Effector memory CD4-positive, alpha-beta T cell (primary cell): ENCODE measurements around the gene MICAL3.
"Not testable (repeated sequence)": the region's sequence is repeated elsewhere in the genome, so short reads cannot be mapped to it uniquely, and the experiment has no call there.

Experiments used
- DNase-seq, 3 donors: peaks; one replicate each; pipeline ENCODE4 v3.0.0-alpha.2; 2020
- H3K27ac ChIP-seq: 2 replicates; pipeline ENCODE4 v1.7.0; 2013; ENCODE audit warnings: mild to moderate bottlenecking, low read length, moderate library complexity; ENCODE audit not compliant: insufficient read depth, poor library complexity, severe bottlenecking
- H3K27me3 ChIP-seq: replicated peaks from 2 replicates; pipeline ENCODE4 v1.7.0; 2013; ENCODE audit warnings: mild to moderate bottlenecking, low read length; ENCODE audit not compliant: insufficient read depth, control insufficient read depth, poor library complexity, severe bottlenecking
- H3K36me3 ChIP-seq: 2 replicates; pipeline ENCODE4 v1.7.0; 2013; ENCODE audit warnings: mild to moderate bottlenecking, low read length, moderate library complexity; ENCODE audit not compliant: control insufficient read depth, insufficient read depth
- H3K4me1 ChIP-seq: 2 replicates; pipeline ENCODE4 v1.7.0; 2013; ENCODE audit warnings: low read length, mild to moderate bottlenecking; ENCODE audit not compliant: control insufficient read depth, insufficient read depth, poor library complexity, severe bottlenecking
- H3K4me3 ChIP-seq: 2 replicates; pipeline ENCODE4 v1.7.0; 2013; ENCODE audit warnings: low read length, low read depth, mild to moderate bottlenecking; ENCODE audit not compliant: insufficient read depth, poor library complexity, severe bottlenecking
- H3K9me3 ChIP-seq: 2 replicates; pipeline ENCODE4 v1.7.0; 2013; ENCODE audit warnings: mild to moderate bottlenecking, low read length, moderate library complexity; ENCODE audit not compliant: control insufficient read depth

MICAL3 gene

GRCh38 chr22:17990942-17991341 lies 33.4 kb downstream of the MICAL3 start:
- Histone ChIP-seq H3K27me3 (no peaks in the 10 kb centered on the region), H3K9me3 (no peaks in the 10 kb centered on the region), H3K4me3 (no peak overlapping the region), H3K4me1 (no peaks in the 10 kb centered on the region), H3K27ac (no peak overlapping the region), H3K36me3 (no peaks in the 10 kb centered on the region)
- DNase-seq, result no peak

GRCh38 chr22:17990147-17990546 lies 34.2 kb downstream of the MICAL3 start:
- H3K27ac ChIP-seq, result no peak overlapping the region
- no peaks in the 10 kb centered on the region for H3K9me3 ChIP-seq
- H3K4me3 ChIP-seq, result no peak overlapping the region
- peaks cover 2% of the 10 kb centered on the region for H3K4me1 ChIP-seq
- H3K27me3 ChIP-seq, result no peaks in the 10 kb centered on the region
- no peaks in the 10 kb centered on the region for H3K36me3 ChIP-seq
- DNase-seq, result no peak

GRCh38 chr22:17988800-17989513 lies 35.4 kb downstream of the MICAL3 start:
- no peak for DNase-seq
- no peak overlapping the region for H3K27ac ChIP-seq
- H3K36me3 ChIP-seq, result no peaks in the 10 kb centered on the region
- H3K4me1 ChIP-seq, result peaks cover 2% of the 10 kb centered on the region
- H3K9me3 ChIP-seq, result no peaks in the 10 kb centered on the region
- no peak overlapping the region for H3K4me3 ChIP-seq
- no peaks in the 10 kb centered on the region for H3K27me3 ChIP-seq

- Histone ChIP-seq H3K27ac (no peak overlapping the region), H3K4me1 (peaks cover 5% of the 10 kb centered on the region)
- no peak for DNase-seq
These were observed 38.8 kb downstream of the MICAL3 start for GRCh38 chr22:17985606-17986005.

GRCh38 chr22:17985071-17985470 lies 39.3 kb downstream of the MICAL3 start:
- H3K4me3 ChIP-seq, H3K27ac ChIP-seq, DNase-seq, H3K27me3 ChIP-seq, H3K9me3 ChIP-seq, H3K36me3 ChIP-seq: not testable (repeated sequence)
- peaks cover 11% of the 10 kb centered on the region for H3K4me1 ChIP-seq

More at GRCh38 chr22:17985606-17986005, 38.8 kb downstream of the MICAL3 start:
- Histone ChIP-seq H3K9me3 (no peaks in the 10 kb centered on the region), H3K4me3 (no peak overlapping the region), H3K36me3 (no peaks in the 10 kb centered on the region), H3K27me3 (no peaks in the 10 kb centered on the region)

- H3K27me3 ChIP-seq, result no peaks in the 10 kb centered on the region
- H3K9me3 ChIP-seq, result no peaks in the 10 kb centered on the region
- H3K27ac ChIP-seq, result no peak overlapping the region
- H3K4me3 ChIP-seq, result no peak overlapping the region
- no peak for DNase-seq
- no peaks in the 10 kb centered on the region for H3K36me3 ChIP-seq
- peaks cover 16% of the 10 kb centered on the region for H3K4me1 ChIP-seq
These were observed 40.2 kb downstream of the MICAL3 start for GRCh38 chr22:17984114-17984513.

- H3K36me3 ChIP-seq, result no peaks in the 10 kb centered on the region
- no peak overlapping the region for H3K27ac ChIP-seq
- no peak overlapping the region for H3K4me3 ChIP-seq
- no peaks in the 10 kb centered on the region for H3K27me3 ChIP-seq
- peaks cover 16% of the 10 kb centered on the region for H3K4me1 ChIP-seq
- DNase-seq, result no peak
- no peaks in the 10 kb centered on the region for H3K9me3 ChIP-seq
These were observed 41.7 kb downstream of the MICAL3 start for GRCh38 chr22:17982572-17983141.

GRCh38 chr22:17981497-17981896 lies 42.9 kb downstream of the MICAL3 start:
- no peaks in the 10 kb centered on the region for H3K36me3 ChIP-seq
- H3K4me3 ChIP-seq, result no peak overlapping the region
- H3K27me3 ChIP-seq, result no peaks in the 10 kb centered on the region
- no peak overlapping the region for H3K27ac ChIP-seq
- no peak for DNase-seq
- H3K9me3 ChIP-seq, result no peaks in the 10 kb centered on the region
- peaks cover 16% of the 10 kb centered on the region for H3K4me1 ChIP-seq

- no peaks in the 10 kb centered on the region for H3K36me3 ChIP-seq
- H3K27ac ChIP-seq, result peak overlapping the region; percentile 41
- peaks cover 16% of the 10 kb centered on the region for H3K4me1 ChIP-seq
- DNase-seq, result peak in 2 of 3 donors; percentile 11 to 15
- H3K27me3 ChIP-seq, result no peaks in the 10 kb centered on the region
- peak overlapping the region; percentile 34 for H3K4me3 ChIP-seq
- no peaks in the 10 kb centered on the region for H3K9me3 ChIP-seq
These were observed 43.7 kb downstream of the MICAL3 start for GRCh38 chr22:17980638-17981051.

- no peaks in the 10 kb centered on the region for H3K36me3 ChIP-seq
- no peak for DNase-seq
- peak overlapping the region; percentile 41 for H3K27ac ChIP-seq
- no peaks in the 10 kb centered on the region for H3K27me3 ChIP-seq
- peaks cover 14% of the 10 kb centered on the region for H3K4me1 ChIP-seq
- H3K4me3 ChIP-seq, result peak overlapping the region; percentile 34
- no peaks in the 10 kb centered on the region for H3K9me3 ChIP-seq
These were observed 44.3 kb downstream of the MICAL3 start for GRCh38 chr22:17980015-17980590.
